Measurements from ENCODE around the gene CSTF2.

Gene CSTF2

GRCh38 chrX:100812216-100813158 lies 7.7 kb upstream of the CSTF2 start:
- peak; percentile 20 for DNase-seq (ENCODE audit: low read depth)
- no peak for TF ChIP-seq CTCF (conservative IDR thresholded peaks at IDR 0.05; ENCODE audit: low read depth, low read length)
- no peak overlapping the region for H3K4me3 ChIP-seq (ENCODE audit: low read depth, low read length)

GRCh38 chrX:100817340-100817739 lies 2.9 kb upstream of the CSTF2 start:
- TF ChIP-seq CTCF (conservative IDR thresholded peaks at IDR 0.05; ENCODE audit: low read depth, low read length), result no peak
- DNase-seq (ENCODE audit: low read depth), result no peak
- no peak overlapping the region for H3K4me3 ChIP-seq (ENCODE audit: low read depth, low read length)

- no peak for TF ChIP-seq CTCF (conservative IDR thresholded peaks at IDR 0.05; ENCODE audit: low read depth, low read length)
- peak overlapping the region; percentile 73 for H3K4me3 ChIP-seq (ENCODE audit: low read depth, low read length)
- no peak for DNase-seq (ENCODE audit: low read depth)
Observed at GRCh38 chrX:100819534-100819836, 706 bp upstream of the CSTF2 start.

- peak; percentile 33 for TF ChIP-seq CTCF (conservative IDR thresholded peaks at IDR 0.05; ENCODE audit: low read depth, low read length)
- DNase-seq (ENCODE audit: low read depth), result peak; percentile 74
- H3K4me3 ChIP-seq (ENCODE audit: low read depth, low read length), result no peak overlapping the region
Observed at GRCh38 chrX:100829730-100830129, 9.5 kb downstream of the CSTF2 start.

GRCh38 chrX:100830143-100830542 lies 10.0 kb downstream of the CSTF2 start:
- TF ChIP-seq CTCF (conservative IDR thresholded peaks at IDR 0.05; ENCODE audit: low read depth, low read length), result no peak
- H3K4me3 ChIP-seq (ENCODE audit: low read depth, low read length), result no peak overlapping the region
- DNase-seq (ENCODE audit: low read depth), result no peak

- H3K4me3 ChIP-seq (ENCODE audit: low read depth, low read length), result no peak overlapping the region
- TF ChIP-seq CTCF (conservative IDR thresholded peaks at IDR 0.05; ENCODE audit: low read depth, low read length), result no peak
- DNase-seq (ENCODE audit: low read depth), result no peak
Observed at GRCh38 chrX:100830547-100830946, 10.4 kb downstream of the CSTF2 start.

All from choroid plexus epithelial cell (primary cell).